Measurements from ENCODE around the gene ZNF91.

DNA sequence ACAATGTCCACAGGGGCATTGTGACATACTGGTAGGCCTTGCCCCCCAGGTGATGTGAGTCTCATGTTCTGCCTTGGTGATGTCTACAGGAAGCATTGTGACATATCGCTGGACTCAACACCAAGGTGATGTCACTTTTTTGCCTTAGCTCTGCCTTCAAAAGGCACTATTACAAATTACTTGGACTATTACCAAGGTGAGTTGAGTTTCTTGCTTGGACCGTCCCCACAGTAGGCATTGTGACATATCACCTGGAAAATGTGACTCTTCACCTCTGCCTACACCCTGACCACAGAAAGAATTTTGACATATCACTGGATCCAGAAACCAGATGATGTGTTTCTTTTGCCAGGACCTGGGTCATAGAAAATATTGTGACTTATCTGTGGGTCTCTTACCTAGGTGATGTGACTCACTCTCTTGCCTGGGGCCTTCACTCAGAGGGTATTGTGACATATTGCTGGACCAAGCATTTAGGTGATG, 84.5 kb downstream of the ZNF91 start:
- TF ChIP-seq, protein P1, sequence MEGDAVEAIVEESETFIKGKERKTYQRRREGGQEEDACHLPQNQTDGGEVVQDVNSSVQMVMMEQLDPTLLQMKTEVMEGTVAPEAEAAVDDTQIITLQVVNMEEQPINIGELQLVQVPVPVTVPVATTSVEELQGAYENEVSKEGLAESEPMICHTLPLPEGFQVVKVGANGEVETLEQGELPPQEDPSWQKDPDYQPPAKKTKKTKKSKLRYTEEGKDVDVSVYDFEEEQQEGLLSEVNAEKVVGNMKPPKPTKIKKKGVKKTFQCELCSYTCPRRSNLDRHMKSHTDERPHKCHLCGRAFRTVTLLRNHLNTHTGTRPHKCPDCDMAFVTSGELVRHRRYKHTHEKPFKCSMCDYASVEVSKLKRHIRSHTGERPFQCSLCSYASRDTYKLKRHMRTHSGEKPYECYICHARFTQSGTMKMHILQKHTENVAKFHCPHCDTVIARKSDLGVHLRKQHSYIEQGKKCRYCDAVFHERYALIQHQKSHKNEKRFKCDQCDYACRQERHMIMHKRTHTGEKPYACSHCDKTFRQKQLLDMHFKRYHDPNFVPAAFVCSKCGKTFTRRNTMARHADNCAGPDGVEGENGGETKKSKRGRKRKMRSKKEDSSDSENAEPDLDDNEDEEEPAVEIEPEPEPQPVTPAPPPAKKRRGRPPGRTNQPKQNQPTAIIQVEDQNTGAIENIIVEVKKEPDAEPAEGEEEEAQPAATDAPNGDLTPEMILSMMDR (IDR thresholded peaks at IDR 0.05), result no peak
- no peak for TF ChIP-seq POLR2A (IDR thresholded peaks at IDR 0.05)
